HCT116 (cell line): Measurements from ENCODE around the gene NSF. TPM values are rescaled to one million over a fixed set of nuclear protein-coding genes. Genes with fewer than 3 reads are reported as not detected.

Source experiments
- ATAC-seq: fragments of 200-7000 bp; cut with Tn5 transposase; 2 replicates; pipeline ENCODE4 v1.9.1; 2020; ENCODE audit warnings: mild to moderate bottlenecking, moderate library complexity
- BruUV-seq: library from RNA; stranded (reverse); fragments of 400-500 nt; replicated peaks from 2 replicates; lab custom pipeline; 2021; lab: Mats Ljungman, UMichigan
- CTCF ChIA-PET: fragments of 300-600 bp; sonication (Branson Sonifier 250); formaldehyde crosslinking; loops from one replicate; lab custom pipeline; 2021; ENCODE audit warnings: antibody characterized with exemption; lab: Charles Lee
- POLR2A ChIA-PET: fragments of 300-600, 350-600 bp; sonication (Branson Sonifier 250); formaldehyde crosslinking; loops from one replicate; lab custom pipeline; 2021; ENCODE audit warnings: antibody characterized with exemption; lab: Charles Lee
- RAD21 ChIA-PET, 2 experiments: fragments of 300-600 bp; sonication (Branson Sonifier 250); formaldehyde crosslinking; loops; one replicate each; lab custom pipeline; 2023; ENCODE audit warnings: low total read pairs in 2 of 2; ENCODE audit not compliant: uncharacterized antibody in 2 of 2, unreplicated experiment in 2 of 2, low non-redundant PET in 1 of 2; lab: Charles Lee
- DNase-seq: peaks from one replicate; pipeline ENCODE4 v3.0.0-alpha.2; 2010; ENCODE audit warnings: low read depth, low spot score
- H2AFZ ChIP-seq: fragments of 200-600 bp; shearing (Covaris generic), sonication (generic); 2 replicates; pipeline ENCODE4 v1.6.1; 2017; ENCODE audit warnings: low read depth, mixed run types, mixed read lengths, antibody characterized with exemption, low read length; ENCODE audit not compliant: poor library complexity, severe bottlenecking
- H3K27ac ChIP-seq: 2 replicates; pipeline ENCODE4 v1.5.1; 2012; ENCODE audit warnings: low read depth, low read length
- H3K27me3 ChIP-seq: fragments of 200-600 bp; sonication (generic); 2 replicates; pipeline ENCODE4 v1.6.1; 2016; ENCODE audit warnings: mixed run types, low read length, mixed read lengths; ENCODE audit not compliant: insufficient read depth
- H3K36me3 ChIP-seq, 2 experiments: fragments of 200-500 bp in 1 of 2; fragments of 200-600 bp in 1 of 2; sonication (Bioruptor generic) in 1 of 2; sonication (generic) in 1 of 2; 2 replicates each; pipeline versions ENCODE4 v1.5.1 to v1.6.1; 2014 to 2016; ENCODE audit warnings: low read length in 2 of 2, inconsistent platforms in 1 of 2, mixed read lengths in 1 of 2, mixed run types in 1 of 2; ENCODE audit not compliant: insufficient read depth in 2 of 2, control insufficient read depth in 1 of 2
- H3K4me1 ChIP-seq, 2 experiments: fragments of 200-600 bp in 1 of 2; sonication (generic) in 1 of 2; 2 replicates each; pipeline versions ENCODE4 v1.5.1 to v1.6.1; 2012 to 2017; ENCODE audit warnings: low read length in 2 of 2, inconsistent platforms in 1 of 2, mild to moderate bottlenecking in 1 of 2, mixed read lengths in 1 of 2, mixed run types in 1 of 2, moderate library complexity in 1 of 2; ENCODE audit not compliant: insufficient read depth in 2 of 2, control insufficient read depth in 1 of 2
- H3K4me2 ChIP-seq: fragments of 200-600 bp; sonication (generic); 2 replicates; pipeline ENCODE4 v1.6.1; 2017; ENCODE audit warnings: mixed run types, low read length, mixed read lengths
- H3K4me3 ChIP-seq, 2 experiments: fragments of 200-600 bp in 1 of 2; sonication (generic) in 1 of 2; replicated peaks in 1 of 2; 2 replicates each; pipeline ENCODE4 v1.5.1; 2011 to 2016; ENCODE audit warnings: low read length in 2 of 2, control low read depth in 1 of 2, low read depth in 1 of 2, mild to moderate bottlenecking in 1 of 2, mixed read lengths in 1 of 2, mixed run types in 1 of 2
- H3K79me2 ChIP-seq: fragments of 200-600 bp; sonication (generic); 2 replicates; pipeline ENCODE4 v1.6.1; 2017; ENCODE audit warnings: mild to moderate bottlenecking, mixed run types, low read length, moderate library complexity, mixed read lengths; ENCODE audit not compliant: insufficient read depth
- H3K9ac ChIP-seq: fragments of 200-600 bp; sonication (generic); 2 replicates; pipeline ENCODE4 v1.6.1; 2016; ENCODE audit warnings: low read length, mixed read lengths
- H3K9me2 ChIP-seq: fragments of 200-600 bp; sonication (generic), shearing (Covaris generic); 2 replicates; pipeline ENCODE4 v1.6.1; 2017; ENCODE audit warnings: mixed run types, mild to moderate bottlenecking, moderate library complexity; ENCODE audit not compliant: insufficient read depth
- H3K9me3 ChIP-seq, 2 experiments: fragments of 200-500 bp in 1 of 2; fragments of 200-600 bp in 1 of 2; sonication (Bioruptor generic) in 1 of 2; sonication (generic) in 1 of 2; 2 replicates each; pipeline ENCODE4 v1.6.1; 2014 to 2017; ENCODE audit warnings: low read length in 2 of 2, mixed read lengths in 2 of 2, inconsistent platforms in 1 of 2, low read depth in 1 of 2, mild to moderate bottlenecking in 1 of 2, mixed run types in 1 of 2, moderate library complexity in 1 of 2; ENCODE audit not compliant: control insufficient read depth in 1 of 2, insufficient read depth in 1 of 2
- H4K20me1 ChIP-seq: fragments of 200-600 bp; sonication (generic), shearing (Covaris generic); 2 replicates; pipeline ENCODE4 v1.6.1; 2017; ENCODE audit warnings: mixed run types, mild to moderate bottlenecking, moderate library complexity; ENCODE audit not compliant: insufficient read depth
- EGR1 ChIP-seq: IDR thresholded peaks from 2 replicates; pipeline ENCODE4 v1.6.1; 2012; ENCODE audit warnings: low read depth
- ELF1 ChIP-seq: IDR thresholded peaks from 2 replicates; pipeline ENCODE4 v1.6.1; 2012; ENCODE audit warnings: low read depth, borderline replicate concordance
- FOSL1 ChIP-seq: IDR thresholded peaks from 2 replicates; pipeline ENCODE4 v1.6.1; 2012; ENCODE audit warnings: low read depth
- JUND ChIP-seq: IDR thresholded peaks from 2 replicates; pipeline ENCODE4 v1.6.1; 2012
- RAD21 ChIP-seq: IDR thresholded peaks from 2 replicates; pipeline ENCODE4 v1.6.1; 2012; ENCODE audit warnings: low read depth, mild to moderate bottlenecking
- SIN3A ChIP-seq: IDR thresholded peaks from 2 replicates; pipeline ENCODE4 v1.6.1; 2012; ENCODE audit warnings: low read depth
- ZNF274 ChIP-seq: fragments of 200-500 bp; sonication (Bioruptor generic); IDR thresholded peaks from 2 replicates; pipeline ENCODE4 v1.6.1; 2014; ENCODE audit warnings: mild to moderate bottlenecking, low read depth, low read length, inconsistent platforms
- intact Hi-C: fragments of 100-400 bp; cut with micrococcal nuclease; formaldehyde crosslinking; loops from 2 replicates; pipeline ENCODE4 v1.10.0; 2022
- total RNA-seq: library from RNA; stranded (reverse); gene quantifications from one replicate; pipeline ENCODE4 v1.2.1, GENCODE V29; 2021; ENCODE audit not compliant: unreplicated experiment
- TF ChIP-seq, protein P1 (sequence below): IDR thresholded peaks from 2 replicates; pipeline ENCODE4 v1.6.1; 2011; ENCODE audit warnings: mild to moderate bottlenecking, low read length, moderate library complexity; ENCODE audit not compliant: insufficient replicate concordance; ENCODE audit errors: extremely low read depth
- TF ChIP-seq, protein P2 (sequence below): IDR thresholded peaks from 2 replicates; pipeline ENCODE4 v1.6.1; 2012
- TF ChIP-seq, protein P3 (sequence below): IDR thresholded peaks from 2 replicates; pipeline ENCODE4 v1.6.1; 2012; ENCODE audit warnings: low read depth
- TF ChIP-seq, protein P4 (sequence below), 3 experiments: fragments of 200-600 bp in 1 of 3; sonication (generic) in 1 of 3; IDR thresholded peaks in 2 of 3; conservative IDR thresholded peaks in 1 of 3; 2 replicates each; pipeline ENCODE4 v1.5.1; 2012 to 2017; ENCODE audit warnings: low read depth in 2 of 3, low read length in 2 of 3, antibody characterized with exemption in 1 of 3, borderline replicate concordance in 1 of 3, control low read depth in 1 of 3, mild to moderate bottlenecking in 1 of 3, mixed read lengths in 1 of 3, mixed run types in 1 of 3, moderate library complexity in 1 of 3; ENCODE audit not compliant: insufficient read depth in 1 of 3

NSF gene
- total RNA-seq, 1 experiment from 2014 or later, result 61.1 TPM

DNA sequence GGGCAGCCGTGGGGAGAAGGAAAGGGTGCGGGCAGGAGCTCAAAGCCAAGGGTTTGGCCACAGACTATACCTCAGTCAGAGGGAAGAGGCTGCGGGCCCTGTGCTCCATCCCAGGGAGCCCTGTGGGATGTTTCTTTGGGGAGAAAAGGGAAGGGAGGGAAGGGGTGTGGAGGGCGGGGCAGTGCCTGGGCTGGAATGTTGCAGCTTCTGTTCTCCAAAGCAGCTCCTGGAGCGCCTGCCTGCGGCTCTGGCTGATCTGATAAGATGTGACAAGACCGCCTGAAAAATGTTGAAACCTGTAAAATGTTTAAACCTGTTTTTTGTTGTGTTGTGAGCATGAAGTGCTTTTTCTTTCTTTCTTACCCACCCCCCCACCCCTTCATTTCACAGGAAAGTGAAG is 195.2 kb downstream of the NSF start:
- intact Hi-C loops, result loop anchor here (2.0 to 10.0 kb wide), 2 partner anchors 15 to 139 kb away; partner anchors contain the start of gene GOSR2
- H4K20me1 ChIP-seq, result no peaks in the 10 kb centered on the region
- TF ChIP-seq FOSL1, result no peak
- TF ChIP-seq, protein P1, sequence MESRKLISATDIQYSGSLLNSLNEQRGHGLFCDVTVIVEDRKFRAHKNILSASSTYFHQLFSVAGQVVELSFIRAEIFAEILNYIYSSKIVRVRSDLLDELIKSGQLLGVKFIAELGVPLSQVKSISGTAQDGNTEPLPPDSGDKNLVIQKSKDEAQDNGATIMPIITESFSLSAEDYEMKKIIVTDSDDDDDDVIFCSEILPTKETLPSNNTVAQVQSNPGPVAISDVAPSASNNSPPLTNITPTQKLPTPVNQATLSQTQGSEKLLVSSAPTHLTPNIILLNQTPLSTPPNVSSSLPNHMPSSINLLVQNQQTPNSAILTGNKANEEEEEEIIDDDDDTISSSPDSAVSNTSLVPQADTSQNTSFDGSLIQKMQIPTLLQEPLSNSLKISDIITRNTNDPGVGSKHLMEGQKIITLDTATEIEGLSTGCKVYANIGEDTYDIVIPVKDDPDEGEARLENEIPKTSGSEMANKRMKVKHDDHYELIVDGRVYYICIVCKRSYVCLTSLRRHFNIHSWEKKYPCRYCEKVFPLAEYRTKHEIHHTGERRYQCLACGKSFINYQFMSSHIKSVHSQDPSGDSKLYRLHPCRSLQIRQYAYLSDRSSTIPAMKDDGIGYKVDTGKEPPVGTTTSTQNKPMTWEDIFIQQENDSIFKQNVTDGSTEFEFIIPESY, result no peak
- TF ChIP-seq, protein P2, sequence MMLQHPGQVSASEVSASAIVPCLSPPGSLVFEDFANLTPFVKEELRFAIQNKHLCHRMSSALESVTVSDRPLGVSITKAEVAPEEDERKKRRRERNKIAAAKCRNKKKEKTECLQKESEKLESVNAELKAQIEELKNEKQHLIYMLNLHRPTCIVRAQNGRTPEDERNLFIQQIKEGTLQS, result no peak
- no peak for TF ChIP-seq RAD21
- TF ChIP-seq, protein P3, sequence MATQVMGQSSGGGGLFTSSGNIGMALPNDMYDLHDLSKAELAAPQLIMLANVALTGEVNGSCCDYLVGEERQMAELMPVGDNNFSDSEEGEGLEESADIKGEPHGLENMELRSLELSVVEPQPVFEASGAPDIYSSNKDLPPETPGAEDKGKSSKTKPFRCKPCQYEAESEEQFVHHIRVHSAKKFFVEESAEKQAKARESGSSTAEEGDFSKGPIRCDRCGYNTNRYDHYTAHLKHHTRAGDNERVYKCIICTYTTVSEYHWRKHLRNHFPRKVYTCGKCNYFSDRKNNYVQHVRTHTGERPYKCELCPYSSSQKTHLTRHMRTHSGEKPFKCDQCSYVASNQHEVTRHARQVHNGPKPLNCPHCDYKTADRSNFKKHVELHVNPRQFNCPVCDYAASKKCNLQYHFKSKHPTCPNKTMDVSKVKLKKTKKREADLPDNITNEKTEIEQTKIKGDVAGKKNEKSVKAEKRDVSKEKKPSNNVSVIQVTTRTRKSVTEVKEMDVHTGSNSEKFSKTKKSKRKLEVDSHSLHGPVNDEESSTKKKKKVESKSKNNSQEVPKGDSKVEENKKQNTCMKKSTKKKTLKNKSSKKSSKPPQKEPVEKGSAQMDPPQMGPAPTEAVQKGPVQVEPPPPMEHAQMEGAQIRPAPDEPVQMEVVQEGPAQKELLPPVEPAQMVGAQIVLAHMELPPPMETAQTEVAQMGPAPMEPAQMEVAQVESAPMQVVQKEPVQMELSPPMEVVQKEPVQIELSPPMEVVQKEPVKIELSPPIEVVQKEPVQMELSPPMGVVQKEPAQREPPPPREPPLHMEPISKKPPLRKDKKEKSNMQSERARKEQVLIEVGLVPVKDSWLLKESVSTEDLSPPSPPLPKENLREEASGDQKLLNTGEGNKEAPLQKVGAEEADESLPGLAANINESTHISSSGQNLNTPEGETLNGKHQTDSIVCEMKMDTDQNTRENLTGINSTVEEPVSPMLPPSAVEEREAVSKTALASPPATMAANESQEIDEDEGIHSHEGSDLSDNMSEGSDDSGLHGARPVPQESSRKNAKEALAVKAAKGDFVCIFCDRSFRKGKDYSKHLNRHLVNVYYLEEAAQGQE, result no peak
- TF ChIP-seq ZNF274, result no peak
- no peak for TF ChIP-seq ELF1
- TF ChIP-seq SIN3A, result no peak
- TF ChIP-seq, protein P4, sequence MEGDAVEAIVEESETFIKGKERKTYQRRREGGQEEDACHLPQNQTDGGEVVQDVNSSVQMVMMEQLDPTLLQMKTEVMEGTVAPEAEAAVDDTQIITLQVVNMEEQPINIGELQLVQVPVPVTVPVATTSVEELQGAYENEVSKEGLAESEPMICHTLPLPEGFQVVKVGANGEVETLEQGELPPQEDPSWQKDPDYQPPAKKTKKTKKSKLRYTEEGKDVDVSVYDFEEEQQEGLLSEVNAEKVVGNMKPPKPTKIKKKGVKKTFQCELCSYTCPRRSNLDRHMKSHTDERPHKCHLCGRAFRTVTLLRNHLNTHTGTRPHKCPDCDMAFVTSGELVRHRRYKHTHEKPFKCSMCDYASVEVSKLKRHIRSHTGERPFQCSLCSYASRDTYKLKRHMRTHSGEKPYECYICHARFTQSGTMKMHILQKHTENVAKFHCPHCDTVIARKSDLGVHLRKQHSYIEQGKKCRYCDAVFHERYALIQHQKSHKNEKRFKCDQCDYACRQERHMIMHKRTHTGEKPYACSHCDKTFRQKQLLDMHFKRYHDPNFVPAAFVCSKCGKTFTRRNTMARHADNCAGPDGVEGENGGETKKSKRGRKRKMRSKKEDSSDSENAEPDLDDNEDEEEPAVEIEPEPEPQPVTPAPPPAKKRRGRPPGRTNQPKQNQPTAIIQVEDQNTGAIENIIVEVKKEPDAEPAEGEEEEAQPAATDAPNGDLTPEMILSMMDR (IDR thresholded peaks at IDR 0.05 in 2 of 3, conservative IDR thresholded peaks at IDR 0.05 in 1 of 3; ENCODE audit: borderline replicate concordance in 1 of 3, insufficient read depth in 1 of 3, low read depth in 2 of 3, low read length in 2 of 3), result no peak
- TF ChIP-seq EGR1, result no peak
- TF ChIP-seq JUND, result no peak
- TF ChIP-seq, all 23 proteins: peak for 0
- BruUV-seq, result no TSS peak
- no peaks in the 10 kb centered on the region for H3K79me2 ChIP-seq
- peaks cover 3 to 10% of the 10 kb centered on the region in 2 experiments; a peak in 2 of 4 replicates for H3K9me3 ChIP-seq
- no peak overlapping the region for H3K4me2 ChIP-seq
- DNase-seq (no peak), ATAC-seq (no peak)
- ChIA-PET POLR2A (no interaction called here), CTCF (no interaction called here), RAD21 (no interaction called here)
- H3K4me3 ChIP-seq, result no peak overlapping the region
- H3K9me2 ChIP-seq, result no peaks in the 10 kb centered on the region
- H2AFZ ChIP-seq, result no peak overlapping the region
- H3K27ac ChIP-seq, result no peak overlapping the region
- H3K36me3 ChIP-seq, result no peaks in the 10 kb centered on the region
- peaks cover 0 to 16% of the 10 kb centered on the region in 2 experiments; a peak in 1 of 4 replicates for H3K4me1 ChIP-seq
- H3K27me3 ChIP-seq, result no peaks in the 10 kb centered on the region
- no peak overlapping the region for H3K9ac ChIP-seq
